Fibroblast of lung (primary cell): Measurements from ENCODE around the gene RCBTB1. TPM values are rescaled to one million over a fixed set of nuclear protein-coding genes. Genes with fewer than 3 reads are reported as not detected.

Experiments used
- DNase-seq, 2 donors: peaks; one replicate each; pipeline versions ENCODE4 v3.0.0 to v3.0.0-alpha.2; 2010; ENCODE audit warnings: low read depth in 2 of 2
- H2AFZ ChIP-seq: 2 replicates; pipeline ENCODE4 v1.5.1; 2012; ENCODE audit warnings: low read length, control low read depth, inconsistent platforms
- H3K27ac ChIP-seq: 2 replicates; pipeline ENCODE4 v1.5.1; 2011; ENCODE audit warnings: low read length, control low read depth; ENCODE audit not compliant: insufficient read depth
- H3K27me3 ChIP-seq: 2 replicates; pipeline ENCODE4 v1.5.1; 2011; ENCODE audit warnings: mild to moderate bottlenecking, low read length; ENCODE audit not compliant: control insufficient read depth, insufficient read depth
- H3K36me3 ChIP-seq: 2 replicates; pipeline ENCODE4 v1.5.1; 2011; ENCODE audit warnings: low read length; ENCODE audit not compliant: control insufficient read depth, insufficient read depth
- H3K4me1 ChIP-seq: 2 replicates; pipeline ENCODE4 v1.5.1; 2011; ENCODE audit warnings: low read length; ENCODE audit not compliant: control insufficient read depth, insufficient read depth; ENCODE audit errors: extremely low read depth
- H3K4me2 ChIP-seq: 2 replicates; pipeline ENCODE4 v1.5.1; 2011; ENCODE audit warnings: low read length, control low read depth; ENCODE audit not compliant: insufficient read depth; ENCODE audit errors: extremely low read depth
- H3K4me3 ChIP-seq, 4 experiments: fragments of 200-600 bp in 1 of 4; sonication (generic) in 1 of 4; replicated peaks in 1 of 4; 2 replicates each; pipeline ENCODE4 v1.5.1; 2011 to 2016; ENCODE audit warnings: low read length in 4 of 4, low read depth in 3 of 4, mild to moderate bottlenecking in 3 of 4, control low read depth in 2 of 4, inconsistent platforms in 1 of 4, mixed read lengths in 1 of 4; ENCODE audit not compliant: insufficient read depth in 1 of 4; ENCODE audit errors: control extremely low read depth in 1 of 4
- H3K79me2 ChIP-seq: 2 replicates; pipeline ENCODE4 v1.5.1; 2012; ENCODE audit warnings: mild to moderate bottlenecking, low read length, inconsistent platforms; ENCODE audit not compliant: control insufficient read depth, insufficient read depth
- H3K9ac ChIP-seq: 2 replicates; pipeline ENCODE4 v1.5.1; 2011; ENCODE audit warnings: mild to moderate bottlenecking, low read length, control low read depth; ENCODE audit not compliant: insufficient read depth
- H3K9me3 ChIP-seq: 2 replicates; pipeline ENCODE4 v1.5.1; 2012; ENCODE audit warnings: low read depth, low read length; ENCODE audit not compliant: control insufficient read depth, insufficient read depth
- H4K20me1 ChIP-seq: 2 replicates; pipeline ENCODE4 v1.5.1; 2011; ENCODE audit warnings: low read length; ENCODE audit not compliant: control insufficient read depth, insufficient read depth; ENCODE audit errors: extremely low read depth
- CTCF ChIP-seq, 2 donors: IDR thresholded peaks in 1 of 2; conservative IDR thresholded peaks in 1 of 2; 1 replicate in 1 of 2; 2 replicates in 1 of 2; pipeline ENCODE4 v1.5.1; 2011 to 2012; ENCODE audit warnings: low read length in 2 of 2, control low read depth in 1 of 2, inconsistent platforms in 1 of 2, low read depth in 1 of 2, mild to moderate bottlenecking in 1 of 2
- EZH2 ChIP-seq: IDR thresholded peaks from 2 replicates; pipeline ENCODE4 v1.5.1; 2012; ENCODE audit warnings: low read length, control low read depth, mild to moderate bottlenecking; ENCODE audit errors: missing control alignments
- polyA plus RNA-seq, 2 donors: library from polyadenylated mRNA; depleted of rRNA in 1 of 2; stranded (reverse) in 1 of 2; unstranded in 1 of 2; fragments of >200 nt; gene quantifications; 2 replicates each; pipeline ENCODE4 v1.2.1, GENCODE V29; 2011 to 2012; ENCODE audit warnings: missing spikeins in 1 of 2
- total RNA-seq: library from RNA; depleted of rRNA; stranded (reverse); fragments of >200 nt; gene quantifications from 2 replicates; pipeline ENCODE4 v1.2.1, GENCODE V29; 2014

RCBTB1 gene
- total and polyA plus RNA-seq, 2 donors (not counting 1 experiment from before 2014, with no cell fraction given): 22.7 to 42.6 TPM

- no peak for DNase-seq
- H2AFZ ChIP-seq: no peak overlapping the region
- H3K9me3 ChIP-seq: no peaks in the 10 kb centered on the region
- H3K4me2 ChIP-seq: no peak overlapping the region
- no peaks in the 10 kb centered on the region for H3K79me2 ChIP-seq
- H3K9ac ChIP-seq: no peak overlapping the region
- H3K4me3 ChIP-seq: no peak overlapping the region
- H4K20me1 ChIP-seq: no peaks in the 10 kb centered on the region
- peaks cover 6% of the 10 kb centered on the region for H3K36me3 ChIP-seq
- no peak for TF ChIP-seq EZH2
- no peak for TF ChIP-seq CTCF (conservative IDR thresholded peaks at IDR 0.05 in 1 of 2, IDR thresholded peaks at IDR 0.05 in 1 of 2; ENCODE audit: low read depth in 1 of 2, low read length in 2 of 2)
- H3K27me3 ChIP-seq: no peaks in the 10 kb centered on the region
- no peak overlapping the region for H3K27ac ChIP-seq
- H3K4me1 ChIP-seq: no peaks in the 10 kb centered on the region
These were observed 64.1 kb downstream of the RCBTB1 start for GRCh38 chr13:49521224-49521623.

- H3K36me3 ChIP-seq: peaks cover 9% of the 10 kb centered on the region
- TF ChIP-seq EZH2: no peak
- TF ChIP-seq CTCF (conservative IDR thresholded peaks at IDR 0.05 in 1 of 2, IDR thresholded peaks at IDR 0.05 in 1 of 2; ENCODE audit: low read depth in 1 of 2, low read length in 2 of 2): peak; percentile 43 to 46
- no peak overlapping the region for H2AFZ ChIP-seq
- H4K20me1 ChIP-seq: no peaks in the 10 kb centered on the region
- no peak overlapping the region for H3K4me3 ChIP-seq
- H3K9me3 ChIP-seq: no peaks in the 10 kb centered on the region
- H3K27me3 ChIP-seq: no peaks in the 10 kb centered on the region
- peak in 1 of 2 donors; percentile 31 for DNase-seq
- H3K4me1 ChIP-seq: no peaks in the 10 kb centered on the region
- no peak overlapping the region for H3K27ac ChIP-seq
- H3K79me2 ChIP-seq: no peaks in the 10 kb centered on the region
- no peak overlapping the region for H3K9ac ChIP-seq
- no peak overlapping the region for H3K4me2 ChIP-seq
These were observed 67.9 kb downstream of the RCBTB1 start for GRCh38 chr13:49517461-49517860.

- H2AFZ ChIP-seq: no peak overlapping the region
- no peak for TF ChIP-seq EZH2
- H3K27ac ChIP-seq: no peak overlapping the region
- no peak overlapping the region for H3K9ac ChIP-seq
- DNase-seq: no peak
- H3K4me1 ChIP-seq: no peaks in the 10 kb centered on the region
- H3K9me3 ChIP-seq: no peaks in the 10 kb centered on the region
- H3K4me3 ChIP-seq: no peak overlapping the region
- no peak overlapping the region for H3K4me2 ChIP-seq
- H3K27me3 ChIP-seq: no peaks in the 10 kb centered on the region
- no peaks in the 10 kb centered on the region for H3K79me2 ChIP-seq
- no peaks in the 10 kb centered on the region for H4K20me1 ChIP-seq
- H3K36me3 ChIP-seq: peaks cover 9% of the 10 kb centered on the region
These were observed 68.9 kb downstream of the RCBTB1 start for GRCh38 chr13:49516467-49516866.
